ENCODE data around the gene TMEM50B.
"Not testable (repeated sequence)": the region's sequence is repeated elsewhere in the genome, so short reads cannot be mapped to it uniquely, and the experiment has no call there.

Gene TMEM50B

DNA sequence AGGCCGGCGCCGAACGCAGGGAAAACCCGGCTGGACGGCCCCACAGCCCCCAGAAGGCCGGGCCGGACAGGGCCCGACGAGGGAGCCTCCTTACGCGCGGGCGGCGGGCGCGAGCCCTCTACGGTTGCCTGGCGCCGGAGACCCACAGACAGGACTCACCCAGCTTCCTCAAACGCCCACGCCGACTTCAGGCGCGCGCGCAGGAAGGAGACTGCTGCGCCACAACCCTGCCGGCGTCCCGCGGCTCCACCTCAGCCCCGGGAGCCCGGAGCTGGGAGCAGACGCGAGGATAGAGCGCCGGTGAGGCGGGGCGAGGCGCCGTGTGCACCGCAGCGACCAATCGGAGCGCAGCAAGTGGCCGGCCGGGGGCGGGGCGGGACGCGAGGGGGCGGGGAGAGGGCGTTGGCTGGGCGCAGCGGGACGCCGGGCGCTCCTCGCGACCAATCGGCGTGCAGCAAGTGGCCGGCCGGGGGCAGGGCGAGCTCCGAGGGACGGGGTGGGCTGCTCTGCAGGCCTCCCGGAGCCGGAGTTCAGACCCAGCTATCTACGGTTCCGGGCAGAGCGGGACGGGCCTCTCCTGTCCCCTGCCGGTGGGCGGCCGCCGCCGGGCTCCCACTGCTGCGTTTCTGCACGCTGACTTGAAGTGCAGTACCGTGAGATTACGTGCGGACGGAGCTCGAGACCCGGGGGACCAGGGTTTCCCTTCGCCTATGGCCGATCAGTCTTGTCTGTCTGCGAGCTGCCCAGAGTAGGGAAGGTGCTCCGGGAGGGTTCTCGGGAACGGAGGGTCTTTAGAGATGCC, at the start of gene TMEM50B:
TMEM50B (minus strand) TSS at position 296 of the 802 bp plus-strand sequence. CDS start 11,089 bp downstream, outside the sequence.
- in situ Hi-C loops (cut with MboI; ENCODE audit: low pct_unique_long_range_greater_than_20kb, low sequenced_read_pairs) = no loop called here
- peak; percentile 94 for DNase-seq

DNA sequence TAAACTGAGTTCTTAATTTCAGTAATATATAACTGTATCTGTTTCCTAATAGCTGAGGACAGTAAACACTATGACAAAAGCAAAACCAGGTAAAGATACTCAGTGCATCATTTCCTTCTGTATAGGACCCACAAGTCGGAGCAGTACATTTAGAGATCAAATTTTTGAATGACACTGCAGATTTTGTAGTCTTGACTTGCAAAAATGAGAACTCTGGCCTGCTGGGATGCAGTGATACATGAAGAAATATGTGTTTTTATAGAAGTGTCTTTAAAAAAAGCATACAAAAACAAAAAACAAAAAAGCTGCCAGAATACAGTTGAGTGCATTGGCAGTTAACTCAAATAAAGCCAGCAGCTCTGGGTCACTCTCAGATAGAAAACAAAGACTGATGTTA, 43.2 kb upstream of the TMEM50B start:
- in situ Hi-C loops (cut with MboI; ENCODE audit: low pct_unique_long_range_greater_than_20kb, low sequenced_read_pairs) = no loop called here
- DNase-seq = no peak

DNA sequence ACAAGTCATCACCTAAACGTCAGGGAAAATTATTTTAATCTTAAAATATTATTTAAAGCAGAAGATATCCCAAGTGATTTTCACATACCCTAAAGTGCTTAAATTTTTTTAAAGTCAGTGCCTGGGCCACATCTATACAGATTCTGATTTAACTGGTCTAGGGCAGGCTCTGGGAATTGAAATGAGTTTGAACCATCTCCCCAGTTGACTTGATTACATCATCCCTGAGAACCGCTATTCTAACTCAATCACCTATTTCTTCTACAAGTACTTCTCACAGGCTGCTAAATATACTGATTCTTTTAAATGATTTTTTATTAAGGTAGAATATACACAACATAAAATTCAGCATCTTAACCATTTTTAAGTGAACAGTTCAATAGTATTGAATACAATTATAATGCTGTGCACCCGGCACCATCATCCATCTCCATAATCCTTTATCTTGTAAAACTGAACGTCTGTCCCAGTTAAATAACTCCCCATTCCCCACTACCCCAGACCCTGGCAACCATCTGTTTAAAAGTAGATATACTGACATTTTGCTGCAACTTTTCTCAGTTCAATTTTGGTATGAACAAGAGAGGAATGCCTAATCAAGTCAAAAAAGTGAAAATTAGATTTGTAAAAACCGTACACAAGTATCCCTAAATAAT, 42.7 kb upstream of the TMEM50B start:
- in situ Hi-C loops (cut with MboI; ENCODE audit: low pct_unique_long_range_greater_than_20kb, low sequenced_read_pairs) = no loop called here
- no peak for DNase-seq

DNA sequence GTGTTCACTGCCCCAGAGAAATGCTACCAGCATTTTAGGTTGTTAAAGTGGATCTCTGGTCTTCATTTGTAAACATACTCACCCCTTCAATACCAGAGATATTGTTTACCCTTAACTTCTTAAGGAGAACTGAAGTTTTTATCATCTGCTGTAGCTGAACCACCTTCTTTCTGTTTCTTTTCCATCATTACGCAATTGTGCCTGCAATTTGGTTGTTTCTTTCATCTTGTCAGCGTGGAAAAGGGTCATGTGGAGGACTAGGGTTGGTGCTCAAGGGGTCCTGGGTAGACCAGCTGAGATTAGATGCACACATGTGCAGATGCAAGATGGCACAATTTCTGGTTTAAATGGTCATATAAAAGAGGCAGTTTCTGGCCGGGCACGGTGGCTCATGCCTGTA, 39.1 kb upstream of the TMEM50B start:
- no peak for DNase-seq
- in situ Hi-C loops (cut with MboI; ENCODE audit: low pct_unique_long_range_greater_than_20kb, low sequenced_read_pairs) = no loop called here

DNA sequence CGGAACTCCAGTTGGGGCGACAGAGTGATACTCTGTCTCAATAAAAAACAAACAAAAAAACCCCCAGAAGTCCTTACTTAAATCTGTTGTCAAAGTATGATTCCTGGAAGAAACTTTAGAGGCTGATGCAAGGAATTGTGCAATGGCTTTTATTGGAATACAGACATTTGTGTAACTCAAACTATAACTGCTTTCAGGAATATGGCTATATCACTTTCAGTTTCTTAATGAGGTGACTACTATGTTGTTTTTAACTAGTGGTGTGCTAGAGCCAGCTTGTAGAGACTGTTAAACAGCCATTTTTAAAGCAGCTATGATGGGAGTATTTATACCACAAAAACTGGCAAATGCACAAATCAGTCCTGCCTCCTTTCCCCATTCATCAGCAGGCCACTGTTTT, 34.5 kb upstream of the TMEM50B start:
- in situ Hi-C loops (cut with MboI; ENCODE audit: low pct_unique_long_range_greater_than_20kb, low sequenced_read_pairs) = no loop called here
- DNase-seq = no peak

DNA sequence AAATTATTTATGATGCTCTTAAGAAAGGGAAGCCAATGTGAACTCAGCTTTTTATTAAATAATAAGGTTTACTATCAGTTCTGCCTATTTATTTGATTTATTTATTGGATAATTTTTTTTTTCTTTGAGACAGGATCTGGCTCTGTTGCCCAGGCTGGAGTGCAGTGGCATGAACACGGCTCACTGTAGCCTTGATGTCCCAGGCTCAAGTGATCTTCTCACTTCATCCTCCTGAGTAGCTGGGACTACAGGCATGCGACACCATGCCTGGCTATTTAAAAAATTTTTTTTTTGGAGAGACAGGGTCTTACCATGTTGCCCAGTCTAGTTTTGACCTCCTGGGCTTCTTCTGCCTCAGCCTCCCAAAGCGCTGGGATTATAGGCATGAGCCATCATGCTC, 32.7 kb upstream of the TMEM50B start:
- no peak for DNase-seq
- in situ Hi-C loops (cut with MboI; ENCODE audit: low pct_unique_long_range_greater_than_20kb, low sequenced_read_pairs) = no loop called here

DNA sequence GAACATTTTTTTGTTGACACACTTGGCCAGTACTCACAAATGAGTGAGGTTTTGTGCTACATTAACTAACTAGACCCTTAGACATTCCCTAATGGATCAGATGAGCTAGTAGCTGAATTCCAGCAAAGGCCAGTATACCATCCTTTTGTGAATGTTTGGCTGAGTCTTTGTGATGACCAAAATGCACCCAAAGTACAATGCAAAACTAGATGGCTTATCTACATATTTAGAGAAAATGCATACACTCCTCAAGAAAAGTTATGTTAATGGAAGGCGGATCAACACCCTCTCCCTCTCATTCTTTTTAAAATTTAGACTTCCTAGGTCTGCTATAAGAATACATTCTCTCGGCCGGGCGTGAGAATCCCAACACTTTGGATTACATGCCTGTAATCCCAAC, 31.9 kb upstream of the TMEM50B start:
- in situ Hi-C loops (cut with MboI; ENCODE audit: low pct_unique_long_range_greater_than_20kb, low sequenced_read_pairs) = no loop called here
- no peak for DNase-seq

DNA sequence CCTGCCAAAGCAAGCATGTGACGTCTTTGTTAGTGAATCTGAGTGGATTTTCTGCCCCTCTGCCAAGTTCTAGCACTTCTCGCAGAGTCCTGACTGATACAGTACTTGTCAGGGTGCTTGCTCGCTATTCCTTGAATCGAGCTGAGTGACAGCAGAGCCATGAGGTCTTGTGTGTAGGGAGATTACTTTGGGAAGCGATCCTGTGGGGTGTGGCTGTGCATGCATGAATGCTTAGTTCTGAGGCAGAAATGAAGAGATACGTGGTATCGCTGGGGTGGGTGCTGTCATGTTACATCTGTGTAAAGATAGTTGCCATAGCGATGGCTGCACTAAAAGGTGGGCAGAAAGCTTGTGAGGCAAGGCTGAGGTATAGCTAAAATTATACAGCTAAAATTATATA, 31.1 kb upstream of the TMEM50B start:
- in situ Hi-C loops (cut with MboI; ENCODE audit: low pct_unique_long_range_greater_than_20kb, low sequenced_read_pairs) = no loop called here

DNA sequence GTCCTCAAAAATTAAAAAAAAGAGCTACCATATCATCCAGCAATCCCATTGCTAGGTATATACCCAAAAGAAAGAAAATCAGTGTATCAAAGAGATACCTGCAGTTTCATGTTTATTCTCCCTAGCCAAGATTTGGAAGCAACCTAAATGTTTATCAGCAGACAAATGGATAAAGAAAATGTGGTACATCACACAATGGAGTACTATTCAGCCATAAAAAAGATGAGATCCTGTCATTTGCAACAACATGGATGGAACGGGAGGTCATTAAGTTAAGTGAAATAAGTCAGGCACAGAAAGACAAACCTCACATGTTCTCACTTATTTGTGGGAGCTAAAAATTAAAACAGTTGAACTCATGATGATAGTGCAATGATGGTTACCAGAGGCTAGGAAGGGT, 27.2 kb upstream of the TMEM50B start:
- DNase-seq; in situ Hi-C loops (cut with MboI; ENCODE audit: low pct_unique_long_range_greater_than_20kb, low sequenced_read_pairs): not testable (repeated sequence)

More for the DNA sequence above, 31.1 kb upstream of the TMEM50B start:
- no peak for DNase-seq

DNA sequence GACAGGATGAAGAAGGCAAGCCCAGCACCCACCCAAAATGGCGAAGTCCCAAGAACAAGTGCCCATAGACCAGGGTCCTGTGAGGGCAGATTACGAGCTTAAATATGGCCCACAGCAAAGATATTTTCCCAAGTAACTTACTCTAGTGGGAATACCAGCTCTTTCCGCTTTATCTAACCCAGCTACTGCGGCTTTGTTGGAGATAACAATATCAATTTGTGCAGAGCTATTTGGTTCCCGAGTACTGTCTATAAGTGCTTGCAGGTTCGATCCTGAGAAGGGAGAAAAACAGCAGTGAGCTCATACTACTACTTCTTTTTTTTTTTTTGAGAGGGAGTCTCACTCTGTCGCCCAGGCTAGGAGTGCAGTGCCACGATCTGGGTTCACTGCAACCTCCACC, 26.1 kb upstream of the TMEM50B start:
- in situ Hi-C loops (cut with MboI; ENCODE audit: low pct_unique_long_range_greater_than_20kb, low sequenced_read_pairs) = no loop called here
- DNase-seq = no peak

DNA sequence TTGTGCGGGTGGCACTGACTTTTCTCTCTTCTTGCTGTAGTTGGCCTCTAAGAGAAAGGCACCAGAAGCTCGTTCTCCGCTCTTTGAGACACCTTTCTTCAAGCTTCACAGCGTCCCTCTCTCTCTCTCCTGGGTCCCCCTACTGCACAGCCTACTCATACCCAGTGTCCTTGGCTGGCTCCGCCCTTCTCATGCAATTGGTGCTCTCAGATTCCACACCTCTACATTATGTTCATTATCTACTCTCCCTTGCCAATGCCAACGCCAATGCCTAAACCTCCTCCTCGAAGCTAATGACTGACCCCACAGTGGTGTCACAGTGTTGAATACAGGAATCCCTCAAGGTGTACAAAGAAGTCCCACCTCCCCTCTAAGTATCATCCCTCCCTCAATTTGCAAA, 16.6 kb upstream of the TMEM50B start:
- DNase-seq = no peak
- in situ Hi-C loops (cut with MboI; ENCODE audit: low pct_unique_long_range_greater_than_20kb, low sequenced_read_pairs) = no loop called here

DNA sequence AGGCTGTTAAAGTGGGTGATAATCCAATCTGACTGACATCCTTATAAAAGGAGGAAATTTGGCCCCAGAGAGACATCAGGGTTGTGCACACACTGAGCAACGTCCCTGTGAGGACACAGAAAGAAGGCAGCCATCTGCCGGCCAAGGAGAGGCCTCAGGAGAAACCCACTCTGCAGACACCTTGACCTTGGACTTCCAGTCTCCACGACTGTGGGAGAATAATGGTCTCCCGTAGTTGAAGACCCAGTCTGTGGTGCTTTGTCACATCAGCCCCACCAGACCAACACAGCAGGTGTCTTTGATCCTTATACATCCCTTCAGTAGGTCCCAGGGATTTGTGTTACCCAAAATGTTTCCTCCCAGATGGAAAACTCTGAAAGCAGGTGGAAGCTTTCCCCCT, 16.0 kb upstream of the TMEM50B start:
- DNase-seq = no peak
- in situ Hi-C loops (cut with MboI; ENCODE audit: low pct_unique_long_range_greater_than_20kb, low sequenced_read_pairs) = no loop called here

DNA sequence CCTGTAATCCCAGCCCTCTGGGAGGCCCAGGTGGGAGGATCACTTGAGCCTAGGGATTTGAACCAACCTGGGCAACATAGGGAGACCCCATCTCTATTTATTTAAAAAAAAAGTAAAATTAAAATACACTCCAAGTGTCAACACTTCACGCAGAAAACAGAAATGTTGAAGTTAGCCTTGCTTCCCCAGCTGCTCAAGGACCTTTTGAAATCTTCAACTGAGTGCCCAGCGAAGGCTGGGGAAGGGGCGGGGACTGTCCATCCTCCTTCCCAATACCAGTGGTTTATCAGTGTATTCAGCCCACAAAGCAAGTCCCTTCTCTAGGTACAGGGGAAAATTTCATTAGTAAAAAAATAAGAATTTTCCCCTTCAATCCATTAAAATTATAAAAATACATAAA, 14.0 kb upstream of the TMEM50B start:
- in situ Hi-C loops (cut with MboI; ENCODE audit: low pct_unique_long_range_greater_than_20kb, low sequenced_read_pairs) = no loop called here
- DNase-seq = no peak

DNA sequence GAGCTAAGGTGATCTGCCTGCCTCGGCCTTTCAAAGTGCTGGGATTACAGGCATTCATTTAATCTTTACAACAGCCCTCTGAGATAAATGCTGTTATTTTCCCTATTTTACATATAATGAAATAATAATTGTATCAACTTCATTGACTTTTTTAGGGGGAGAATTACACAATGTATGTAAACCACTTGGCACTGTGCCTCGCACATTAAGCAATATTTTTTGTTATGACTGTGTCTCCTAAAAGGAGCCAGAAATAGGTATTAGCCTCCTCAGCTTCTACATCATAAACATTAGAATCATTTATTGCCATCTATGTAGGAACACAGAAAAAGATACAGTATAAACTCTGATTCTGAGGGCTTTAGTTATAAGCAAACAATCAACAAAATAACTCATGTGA, 12.8 kb upstream of the TMEM50B start:
- no peak for DNase-seq
- in situ Hi-C loops (cut with MboI; ENCODE audit: low pct_unique_long_range_greater_than_20kb, low sequenced_read_pairs) = no loop called here

DNA sequence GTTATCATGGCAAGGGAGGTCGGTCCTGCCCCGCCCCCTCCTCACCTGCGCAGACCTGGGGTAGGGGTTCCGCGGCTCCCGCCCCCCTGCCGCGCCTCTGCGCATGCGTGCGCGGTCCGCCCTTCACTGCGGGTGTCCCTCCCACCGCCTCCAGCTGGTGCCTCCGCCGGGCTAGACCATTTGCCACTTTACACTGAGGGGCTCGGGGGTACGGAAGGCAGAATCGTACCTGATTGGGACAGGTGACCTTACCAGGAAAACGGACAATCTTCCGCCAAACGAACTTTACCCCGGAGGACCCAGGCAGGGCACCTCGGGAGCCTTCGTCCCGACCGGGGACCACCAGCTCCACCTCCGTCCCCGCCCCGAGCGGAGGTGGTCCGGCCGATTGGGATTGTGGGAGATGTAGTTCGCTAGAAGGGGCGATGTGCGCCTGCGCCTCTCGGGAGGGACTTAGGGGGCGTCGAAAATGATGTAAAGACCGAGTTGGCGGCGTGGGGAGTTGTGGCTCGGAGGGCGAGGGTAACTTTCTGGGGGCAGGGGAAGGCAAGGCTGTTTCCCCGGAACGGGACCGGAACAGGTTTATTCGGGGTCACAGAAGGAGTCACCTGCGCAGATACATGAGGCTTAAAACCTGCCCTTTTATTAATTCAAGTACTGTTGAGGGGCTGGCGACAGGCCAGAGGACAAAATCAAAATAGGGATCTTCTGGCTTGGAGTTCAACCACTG, 11.8 kb upstream of the TMEM50B start, which contains the start of gene DNAJC28:
DNAJC28 (minus strand) TSS at position 344 of the 730 bp plus-strand sequence. CDS start 2,323 bp downstream, outside the sequence.
- DNase-seq = peak; percentile 97
- in situ Hi-C loops (cut with MboI; ENCODE audit: low pct_unique_long_range_greater_than_20kb, low sequenced_read_pairs) = no loop called here

DNA sequence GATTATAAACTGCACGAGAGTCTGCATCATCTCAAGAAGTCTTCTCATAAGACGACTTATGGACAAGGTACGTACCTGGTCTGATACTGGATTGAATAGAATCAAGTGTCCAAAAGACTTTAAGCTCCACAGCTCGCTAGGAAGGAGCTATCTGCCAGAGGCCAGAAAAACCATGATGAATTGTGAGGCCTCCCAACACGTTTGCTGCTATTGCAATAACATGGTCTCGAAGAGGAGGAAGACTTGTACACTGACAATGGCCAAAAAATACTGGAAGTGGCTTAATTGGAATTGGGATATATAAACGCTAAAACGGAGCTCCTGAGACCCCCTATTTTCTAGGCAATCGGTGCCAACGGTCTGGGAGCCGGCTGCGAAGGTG, 11.2 kb upstream of the TMEM50B start:
- in situ Hi-C loops (cut with MboI; ENCODE audit: low pct_unique_long_range_greater_than_20kb, low sequenced_read_pairs) = no loop called here
- peak; percentile 15 for DNase-seq

DNA sequence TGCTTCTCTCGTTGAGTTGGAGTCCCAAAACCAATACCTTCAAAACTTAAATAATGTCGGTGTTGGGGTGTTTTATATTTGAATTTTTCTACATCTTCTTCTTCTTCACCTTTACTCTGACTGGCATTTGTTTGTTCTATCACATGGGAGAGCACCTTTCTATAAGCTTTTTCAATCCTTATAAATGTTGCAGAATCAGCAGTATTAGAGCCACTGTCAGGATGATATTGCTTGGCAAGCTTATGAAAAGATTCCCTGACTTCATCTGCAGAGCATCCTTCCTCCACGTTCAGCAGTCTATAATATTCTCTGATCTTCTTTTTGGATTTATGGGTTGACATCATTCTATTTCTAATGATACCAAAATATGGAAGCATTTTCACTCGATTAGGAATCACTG, 9.2 kb upstream of the TMEM50B start:
- in situ Hi-C loops (cut with MboI; ENCODE audit: low pct_unique_long_range_greater_than_20kb, low sequenced_read_pairs) = no loop called here
- no peak for DNase-seq

DNA sequence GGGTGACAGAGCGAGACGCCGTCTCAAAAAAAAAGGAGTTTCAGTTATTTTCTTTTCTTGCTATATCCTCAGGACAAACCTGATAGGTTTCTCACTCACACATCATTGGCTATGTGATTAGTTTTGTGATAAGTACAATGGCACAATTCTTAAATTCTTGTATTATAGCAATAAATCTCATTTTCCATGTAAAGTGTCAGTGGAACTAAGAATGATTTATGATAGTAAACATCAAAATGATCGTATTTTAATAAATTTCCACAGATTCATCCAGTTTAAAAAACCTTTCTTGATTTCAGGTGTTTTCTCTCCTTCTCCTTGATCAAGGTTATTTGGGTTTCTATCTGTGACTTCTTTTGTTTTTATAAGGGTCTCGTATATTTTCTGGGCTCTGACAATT, 8.2 kb upstream of the TMEM50B start:
- DNase-seq = no peak
- in situ Hi-C loops (cut with MboI; ENCODE audit: low pct_unique_long_range_greater_than_20kb, low sequenced_read_pairs) = no loop called here

DNA sequence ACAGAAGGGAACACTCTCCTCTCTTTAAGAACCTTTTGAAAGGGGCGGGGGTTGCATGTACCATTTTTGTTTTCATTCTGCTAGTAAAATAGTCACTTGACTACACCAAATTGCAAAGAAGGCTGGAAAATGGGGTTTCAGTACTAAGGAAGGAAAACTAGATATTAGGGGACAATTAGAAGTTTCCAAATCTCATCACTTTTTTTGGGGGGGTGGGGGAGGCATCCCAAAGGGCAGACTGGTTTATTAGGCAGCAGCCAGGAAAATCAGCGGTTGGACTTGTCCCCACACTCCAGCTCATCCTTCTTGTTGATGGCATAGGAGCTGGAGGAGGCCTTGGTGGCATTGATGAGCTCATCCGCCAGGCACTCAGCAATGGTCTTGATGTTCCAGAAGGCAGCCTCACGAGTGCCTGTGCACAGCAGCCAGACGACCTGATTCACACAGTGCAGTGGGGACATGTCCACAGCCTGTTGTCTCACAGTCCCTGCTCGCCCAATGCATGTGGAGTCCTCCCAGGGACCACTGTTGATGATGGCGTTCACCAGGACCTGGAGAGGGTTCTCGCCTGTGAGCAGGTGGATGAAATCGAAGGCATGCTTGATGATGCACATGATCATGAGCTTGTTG, 1.7 kb upstream of the TMEM50B start:
- in situ Hi-C loops (cut with MboI; ENCODE audit: low pct_unique_long_range_greater_than_20kb, low sequenced_read_pairs) = no loop called here

More for the DNA sequence above, 1.7 kb upstream of the TMEM50B start:
- DNase-seq = no peak

Measured in KBM-7 (cell line).